22Rv1 (cell line): ENCODE results near the gene PER3.

ENCODE experiments used
- CTCF ChIP-seq: fragments of 450-650 bp; IDR thresholded peaks from 2 replicates; pipeline ENCODE4 v1.5.1; 2017; ENCODE audit warnings: mild to moderate bottlenecking
- ZFX ChIP-seq: fragments of 450-650 bp; IDR thresholded peaks from 2 replicates; pipeline ENCODE4 v1.6.1; 2017; ENCODE audit warnings: antibody characterized with exemption, borderline replicate concordance

- TF ChIP-seq CTCF (no peak), ZFX (no peak)
Measured at GRCh38 chr1:7865978-7866377, 81.9 kb downstream of the PER3 start.
